H9 (cell line): ENCODE data around the gene PLA2G2E. TPM values are rescaled to one million over a fixed set of nuclear protein-coding genes. Genes with fewer than 3 reads are reported as not detected.

Source experiments
- DNase-seq: peaks from one replicate; pipeline ENCODE4 v3.0.0-alpha.2; 2017
- H2AFZ ChIP-seq: one replicate; pipeline ENCODE4 v1.6.1; 2013; ENCODE audit warnings: mild to moderate bottlenecking, low read length, control low read depth, moderate library complexity
- H2AK5ac ChIP-seq: 2 replicates; pipeline ENCODE4 v1.6.1; 2013; ENCODE audit warnings: low read length, control low read depth, mixed read lengths; ENCODE audit not compliant: insufficient read length
- H2BK120ac ChIP-seq: one replicate; pipeline ENCODE4 v1.6.1; 2013; ENCODE audit warnings: low read depth, mild to moderate bottlenecking, low read length, control low read depth, inconsistent platforms; ENCODE audit not compliant: poor library complexity, severe bottlenecking
- H2BK12ac ChIP-seq: 2 replicates; pipeline ENCODE4 v1.6.1; 2013; ENCODE audit warnings: low read length, control low read depth, mixed read lengths, low read depth; ENCODE audit not compliant: insufficient read length
- H2BK15ac ChIP-seq: 2 replicates; pipeline ENCODE4 v1.6.1; 2013; ENCODE audit warnings: low read depth, low read length, control low read depth
- H2BK20ac ChIP-seq: one replicate; pipeline ENCODE4 v1.6.1; 2013; ENCODE audit warnings: low read depth, mild to moderate bottlenecking, low read length, control low read depth, inconsistent platforms; ENCODE audit not compliant: poor library complexity, severe bottlenecking
- H2BK5ac ChIP-seq: 2 replicates; pipeline ENCODE4 v1.6.1; 2013; ENCODE audit warnings: low read length, control low read depth, mixed read lengths; ENCODE audit not compliant: insufficient read length
- H3K14ac ChIP-seq: 2 replicates; pipeline ENCODE4 v1.6.1; 2013; ENCODE audit warnings: low read length, control low read depth; ENCODE audit not compliant: insufficient read depth
- H3K18ac ChIP-seq: 2 replicates; pipeline ENCODE4 v1.6.1; 2013; ENCODE audit warnings: low read depth, mild to moderate bottlenecking, mixed read lengths, low read length, control low read depth; ENCODE audit not compliant: insufficient read length
- H3K23ac ChIP-seq: 2 replicates; pipeline ENCODE4 v1.6.1; 2013; ENCODE audit warnings: low read length, control low read depth, mixed read lengths, low read depth; ENCODE audit not compliant: insufficient read length
- H3K23me2 ChIP-seq: 2 replicates; pipeline ENCODE4 v1.6.1; 2013; ENCODE audit warnings: low read depth, mild to moderate bottlenecking, mixed read lengths, low read length, control low read depth; ENCODE audit not compliant: insufficient read length, poor library complexity, severe bottlenecking
- H3K27ac ChIP-seq: 2 replicates; pipeline ENCODE4 v1.5.1; 2013; ENCODE audit warnings: low read length, control low read depth, mixed read lengths, low read depth; ENCODE audit not compliant: insufficient read length
- H3K27me3 ChIP-seq: 2 replicates; pipeline ENCODE4 v1.6.1; 2013; ENCODE audit warnings: low read length, control low read depth, inconsistent platforms; ENCODE audit not compliant: insufficient read depth
- H3K4ac ChIP-seq: 2 replicates; pipeline ENCODE4 v1.6.1; 2013; ENCODE audit warnings: low read depth, mild to moderate bottlenecking, control low read depth, inconsistent platforms, low read length, moderate library complexity
- H3K4me1 ChIP-seq: 2 replicates; pipeline ENCODE4 v1.6.1; 2013; ENCODE audit warnings: low read length, control low read depth, inconsistent platforms; ENCODE audit not compliant: insufficient read depth
- H3K4me2 ChIP-seq: 2 replicates; pipeline ENCODE4 v1.6.1; 2013; ENCODE audit warnings: low read length, control low read depth, mixed read lengths; ENCODE audit not compliant: insufficient read length, insufficient read depth
- H3K56ac ChIP-seq: 2 replicates; pipeline ENCODE4 v1.6.1; 2013; ENCODE audit warnings: low read depth, mild to moderate bottlenecking, mixed read lengths, low read length, control low read depth; ENCODE audit not compliant: insufficient read length
- H3K79me1 ChIP-seq: 2 replicates; pipeline ENCODE4 v1.6.1; 2013; ENCODE audit warnings: low read depth, mild to moderate bottlenecking, moderate library complexity, low read length, control low read depth, inconsistent platforms; ENCODE audit not compliant: insufficient read depth, poor library complexity, severe bottlenecking
- H3K79me2 ChIP-seq: 2 replicates; pipeline ENCODE4 v1.6.1; 2013; ENCODE audit warnings: low read length, control low read depth, inconsistent platforms; ENCODE audit not compliant: insufficient read depth
- H3K9ac ChIP-seq: 2 replicates; pipeline ENCODE4 v1.6.1; 2013; ENCODE audit warnings: low read length, control low read depth, mixed read lengths; ENCODE audit not compliant: insufficient read length; ENCODE audit errors: extremely low read depth
- H3K9me3 ChIP-seq: one replicate; pipeline ENCODE4 v1.6.1; 2013; ENCODE audit warnings: low read depth, low read length, inconsistent platforms; ENCODE audit not compliant: control insufficient read depth
- H3T11ph ChIP-seq: one replicate; pipeline ENCODE4 v1.6.1; 2013; ENCODE audit warnings: mild to moderate bottlenecking, low read length, control low read depth, inconsistent platforms
- H4K20me1 ChIP-seq: one replicate; pipeline ENCODE4 v1.6.1; 2013; ENCODE audit not compliant: control insufficient read depth, insufficient read length, insufficient read depth
- H4K5ac ChIP-seq: 2 replicates; pipeline ENCODE4 v1.6.1; 2013; ENCODE audit warnings: low read depth, mild to moderate bottlenecking, mixed read lengths, low read length, control low read depth; ENCODE audit not compliant: insufficient read length
- H4K8ac ChIP-seq: replicated peaks from 2 replicates; pipeline ENCODE4 v1.6.1; 2013; ENCODE audit warnings: low read length, control low read depth, mixed read lengths, low read depth; ENCODE audit not compliant: insufficient read length
- H4K91ac ChIP-seq: 2 replicates; pipeline ENCODE4 v1.6.1; 2013; ENCODE audit warnings: low read depth, mild to moderate bottlenecking, moderate library complexity, mixed read lengths, low read length, control low read depth; ENCODE audit not compliant: insufficient read length
- H3K27ac Mint-ChIP-seq, 3 experiments: 2 replicates in 2 of 3; 3 replicates in 1 of 3; pipeline ENCODE4 v1.8.0; 2020 to 2021; ENCODE audit warnings: mixed read lengths in 3 of 3, mild to moderate bottlenecking in 1 of 3, moderate library complexity in 1 of 3
- H3K27me3 Mint-ChIP-seq: 2 replicates; pipeline ENCODE4 v1.8.0; 2021; ENCODE audit warnings: low read depth, mild to moderate bottlenecking, moderate library complexity, mixed read lengths
- H3K36me3 Mint-ChIP-seq, 3 experiments: 2 replicates in 2 of 3; 3 replicates in 1 of 3; pipeline ENCODE4 v1.8.0; 2020 to 2021; ENCODE audit warnings: low read depth in 3 of 3, mixed read lengths in 3 of 3; ENCODE audit not compliant: insufficient read depth in 1 of 3
- H3K4me1 Mint-ChIP-seq, 2 experiments: 2 replicates each; pipeline ENCODE4 v1.8.0; 2020; ENCODE audit warnings: mixed read lengths in 2 of 2
- H3K4me3 Mint-ChIP-seq, 2 experiments: 2 replicates in 1 of 2; 3 replicates in 1 of 2; pipeline ENCODE4 v1.8.0; 2020 to 2021; ENCODE audit warnings: mild to moderate bottlenecking in 2 of 2, mixed read lengths in 2 of 2, moderate library complexity in 1 of 2
- H3K9me3 Mint-ChIP-seq, 2 experiments: 2 replicates in 1 of 2; 3 replicates in 1 of 2; pipeline ENCODE4 v1.8.0; 2020; ENCODE audit warnings: mild to moderate bottlenecking in 2 of 2, mixed read lengths in 2 of 2, moderate library complexity in 1 of 2
- WGBS: extraction: QIAGEN DNeasy Blood & Tissue Kit; methylation state at CpG from one replicate; pipeline ENCODE4 v1.1.7; 2013; ENCODE audit warnings: missing lambda C conversion rate, low lambda C conversion rate, mixed read lengths; ENCODE audit not compliant: insufficient read length; ENCODE audit errors: extremely low coverage; 5-methylcytosine and 5-hydroxymethylcytosine counted together
- total RNA-seq: library from RNA; stranded (reverse); gene quantifications from 2 replicates; pipeline ENCODE4 v1.2.1, GENCODE V29; 2021
- TF ChIP-seq, protein P1 (sequence below): fragments of 200-600 bp; sonication (generic); conservative IDR thresholded peaks from 3 replicates; pipeline ENCODE4 v1.8.0; 2021; ENCODE audit warnings: antibody characterized with exemption, mild to moderate bottlenecking

Gene PLA2G2E
- total RNA-seq, 1 experiment from 2014 or later = not detected

DNA sequence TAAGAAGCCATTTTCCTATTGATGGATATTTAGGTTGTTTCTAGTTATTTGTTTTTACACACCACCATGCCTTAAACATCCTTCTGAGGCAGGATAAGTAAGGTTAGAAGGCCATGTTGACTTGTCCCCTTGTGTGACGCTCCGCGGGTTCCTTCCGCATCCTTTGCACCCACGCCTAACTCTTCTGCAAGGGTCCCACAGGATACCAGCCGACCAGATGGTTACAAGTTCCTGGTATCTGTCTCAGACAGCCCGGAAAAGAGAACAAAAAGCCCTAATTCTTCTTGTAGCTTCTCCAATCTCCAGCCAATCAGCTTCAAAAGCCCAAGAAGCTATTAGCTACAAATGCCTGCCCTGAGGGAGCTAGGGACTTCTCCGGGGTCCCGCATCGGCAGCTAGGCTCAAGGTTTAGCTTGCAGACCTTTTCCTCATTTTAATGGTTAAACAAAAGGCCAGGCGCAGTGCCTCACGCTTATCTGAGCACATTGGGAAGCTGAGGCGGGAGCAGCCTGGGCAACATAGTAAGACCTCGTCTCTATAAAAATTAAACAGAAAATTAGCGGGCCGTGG, 46.2 kb downstream of the PLA2G2E start:
- H3K27me3 ChIP-seq = no peaks in the 10 kb centered on the region
- H3K36me3 Mint-ChIP-seq = no peaks in the 10 kb centered on the region; a peak in 1 of 7 replicates
- no peaks in the 10 kb centered on the region for H3K79me1 ChIP-seq

More for the DNA sequence above, 46.2 kb downstream of the PLA2G2E start:
- H3K4me3 Mint-ChIP-seq = no peak overlapping the region
- no peaks in the 10 kb centered on the region for H3K9me3 ChIP-seq
- H2BK120ac ChIP-seq = no peak overlapping the region
- no peak overlapping the region for H3K23ac ChIP-seq
- no peaks in the 10 kb centered on the region for H3K23me2 ChIP-seq
- H2AK5ac ChIP-seq = no peak overlapping the region
- H3T11ph ChIP-seq = no peak overlapping the region
- no peak overlapping the region for H2BK15ac ChIP-seq
- H4K5ac ChIP-seq = no peak overlapping the region
- H2BK20ac ChIP-seq = no peak overlapping the region
- peaks cover 0 to 7% of the 10 kb centered on the region in 2 experiments; a peak in 3 of 5 replicates for H3K9me3 Mint-ChIP-seq
- TF ChIP-seq, protein P1, sequence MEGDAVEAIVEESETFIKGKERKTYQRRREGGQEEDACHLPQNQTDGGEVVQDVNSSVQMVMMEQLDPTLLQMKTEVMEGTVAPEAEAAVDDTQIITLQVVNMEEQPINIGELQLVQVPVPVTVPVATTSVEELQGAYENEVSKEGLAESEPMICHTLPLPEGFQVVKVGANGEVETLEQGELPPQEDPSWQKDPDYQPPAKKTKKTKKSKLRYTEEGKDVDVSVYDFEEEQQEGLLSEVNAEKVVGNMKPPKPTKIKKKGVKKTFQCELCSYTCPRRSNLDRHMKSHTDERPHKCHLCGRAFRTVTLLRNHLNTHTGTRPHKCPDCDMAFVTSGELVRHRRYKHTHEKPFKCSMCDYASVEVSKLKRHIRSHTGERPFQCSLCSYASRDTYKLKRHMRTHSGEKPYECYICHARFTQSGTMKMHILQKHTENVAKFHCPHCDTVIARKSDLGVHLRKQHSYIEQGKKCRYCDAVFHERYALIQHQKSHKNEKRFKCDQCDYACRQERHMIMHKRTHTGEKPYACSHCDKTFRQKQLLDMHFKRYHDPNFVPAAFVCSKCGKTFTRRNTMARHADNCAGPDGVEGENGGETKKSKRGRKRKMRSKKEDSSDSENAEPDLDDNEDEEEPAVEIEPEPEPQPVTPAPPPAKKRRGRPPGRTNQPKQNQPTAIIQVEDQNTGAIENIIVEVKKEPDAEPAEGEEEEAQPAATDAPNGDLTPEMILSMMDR = no peak
- no peaks in the 10 kb centered on the region for H4K20me1 ChIP-seq
- H3K4me1 ChIP-seq = no peaks in the 10 kb centered on the region
- no peak overlapping the region for H3K56ac ChIP-seq
- no peak overlapping the region for H2AFZ ChIP-seq
- peaks cover 7 to 11% of the 10 kb centered on the region in 2 experiments for H3K4me1 Mint-ChIP-seq
- no peak overlapping the region for H4K91ac ChIP-seq
- H3K27me3 Mint-ChIP-seq = peaks cover 5% of the 10 kb centered on the region
- no CpG with 5 or more reads among the region's 16 CpGs for WGBS
- no peak for DNase-seq
- no peak overlapping the region for H2BK12ac ChIP-seq
- H2BK5ac ChIP-seq = no peak overlapping the region
- H3K4me2 ChIP-seq = no peak overlapping the region
- H4K8ac ChIP-seq = no peak overlapping the region
- H3K79me2 ChIP-seq = no peaks in the 10 kb centered on the region
- no peak overlapping the region; a peak in 1 of 7 replicates for H3K27ac Mint-ChIP-seq
- H3K27ac ChIP-seq = no peak overlapping the region
- H3K18ac ChIP-seq = no peak overlapping the region
- H3K14ac ChIP-seq = no peak overlapping the region
- no peak overlapping the region for H3K4ac ChIP-seq
- H3K9ac ChIP-seq = no peak overlapping the region
